Activated CD4-positive, alpha-beta T cell treated with anti-CD3 and anti-CD28 coated beads, Interleukin-2, amount 50 U/mL, for 16 hours (primary cell): Measurements from ENCODE around the gene ASH1L.
"Not testable (repeated sequence)": the region's sequence is repeated elsewhere in the genome, so short reads cannot be mapped to it uniquely, and the experiment has no call there.

Experiments
- DNase-seq: peaks from one replicate; pipeline ENCODE4 v3.0.0-alpha.2; 2020

The ASH1L gene

GRCh38 chr1:155300553-155301329, 261.9 kb downstream of the ASH1L start:
- DNase-seq, result no peak

- no peak for DNase-seq
These were observed 262.6 kb downstream of the ASH1L start for GRCh38 chr1:155300024-155300423.

- no peak for DNase-seq
These were observed 265.2 kb downstream of the ASH1L start for GRCh38 chr1:155297384-155297783.

GRCh38 chr1:155296661-155297060, 265.9 kb downstream of the ASH1L start:
- DNase-seq, result no peak

- no peak for DNase-seq
These were observed 266.7 kb downstream of the ASH1L start for GRCh38 chr1:155295942-155296267.

GRCh38 chr1:155295183-155295941, 267.2 kb downstream of the ASH1L start:
- DNase-seq, result no peak

GRCh38 chr1:155294520-155295182, 268.0 kb downstream of the ASH1L start:
- DNase-seq, result no peak

GRCh38 chr1:155293086-155293749, 269.4 kb downstream of the ASH1L start:
- DNase-seq, result no peak

GRCh38 chr1:155291006-155291405, 271.6 kb downstream of the ASH1L start:
- not testable (repeated sequence) for DNase-seq

- DNase-seq, result no peak
These were observed 274.5 kb downstream of the ASH1L start for GRCh38 chr1:155287987-155288543.

- no peak for DNase-seq
These were observed 276.1 kb downstream of the ASH1L start for GRCh38 chr1:155286544-155286943.

- no peak for DNase-seq
These were observed 277.0 kb downstream of the ASH1L start for GRCh38 chr1:155285631-155286044.
